ENCODE measurements around the gene ASCL2.

The ASCL2 gene

DNA sequence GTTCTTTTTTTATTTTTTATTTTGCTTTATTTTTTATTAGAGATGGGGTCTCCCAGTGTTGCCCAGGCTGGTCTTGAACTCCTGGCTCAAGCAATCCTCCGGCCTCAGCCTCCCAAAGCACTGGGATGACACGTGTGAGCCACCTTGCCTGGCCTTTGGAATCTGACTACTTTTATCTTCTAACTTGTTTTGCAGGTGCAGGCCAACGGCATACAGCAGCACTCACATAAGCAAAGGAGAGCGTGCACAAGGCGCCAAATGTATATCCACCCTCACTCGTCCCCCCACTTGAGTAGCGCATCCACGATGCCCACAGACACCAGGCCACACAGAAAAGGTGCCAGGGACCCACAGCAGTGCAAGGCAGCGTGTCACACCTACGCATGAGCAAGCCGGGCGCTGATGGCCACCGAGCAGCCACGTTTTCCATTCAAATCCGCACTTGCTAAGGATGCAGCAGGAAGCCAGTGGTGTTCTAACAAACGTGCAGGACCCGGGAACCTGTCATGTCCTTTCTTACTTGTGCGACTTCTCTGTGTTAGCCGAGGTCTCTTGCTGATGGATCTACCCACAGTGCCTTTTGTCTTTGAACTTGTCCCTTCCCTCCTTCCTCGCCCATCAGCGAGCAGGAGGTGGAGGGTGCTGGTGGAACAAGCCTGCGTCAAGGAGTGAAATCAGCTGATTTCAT lies 5.9 kb downstream of the ASCL2 start:
- TF ChIP-seq, protein P1, sequence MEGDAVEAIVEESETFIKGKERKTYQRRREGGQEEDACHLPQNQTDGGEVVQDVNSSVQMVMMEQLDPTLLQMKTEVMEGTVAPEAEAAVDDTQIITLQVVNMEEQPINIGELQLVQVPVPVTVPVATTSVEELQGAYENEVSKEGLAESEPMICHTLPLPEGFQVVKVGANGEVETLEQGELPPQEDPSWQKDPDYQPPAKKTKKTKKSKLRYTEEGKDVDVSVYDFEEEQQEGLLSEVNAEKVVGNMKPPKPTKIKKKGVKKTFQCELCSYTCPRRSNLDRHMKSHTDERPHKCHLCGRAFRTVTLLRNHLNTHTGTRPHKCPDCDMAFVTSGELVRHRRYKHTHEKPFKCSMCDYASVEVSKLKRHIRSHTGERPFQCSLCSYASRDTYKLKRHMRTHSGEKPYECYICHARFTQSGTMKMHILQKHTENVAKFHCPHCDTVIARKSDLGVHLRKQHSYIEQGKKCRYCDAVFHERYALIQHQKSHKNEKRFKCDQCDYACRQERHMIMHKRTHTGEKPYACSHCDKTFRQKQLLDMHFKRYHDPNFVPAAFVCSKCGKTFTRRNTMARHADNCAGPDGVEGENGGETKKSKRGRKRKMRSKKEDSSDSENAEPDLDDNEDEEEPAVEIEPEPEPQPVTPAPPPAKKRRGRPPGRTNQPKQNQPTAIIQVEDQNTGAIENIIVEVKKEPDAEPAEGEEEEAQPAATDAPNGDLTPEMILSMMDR (IDR thresholded peaks at IDR 0.05; ENCODE audit: unreplicated experiment in 3 of 3) = no peak
- Mint-ChIP-seq H3K4me1 (no peaks in the 10 kb centered on the region), H3K4me3 (no peak overlapping the region), H3K27me3 (ENCODE audit: low read depth) (peaks cover 52% of the 10 kb centered on the region), H3K36me3 (ENCODE audit: low read depth) (no peaks in the 10 kb centered on the region), H3K9me3 (no peaks in the 10 kb centered on the region), H3K27ac (no peak overlapping the region)

DNA sequence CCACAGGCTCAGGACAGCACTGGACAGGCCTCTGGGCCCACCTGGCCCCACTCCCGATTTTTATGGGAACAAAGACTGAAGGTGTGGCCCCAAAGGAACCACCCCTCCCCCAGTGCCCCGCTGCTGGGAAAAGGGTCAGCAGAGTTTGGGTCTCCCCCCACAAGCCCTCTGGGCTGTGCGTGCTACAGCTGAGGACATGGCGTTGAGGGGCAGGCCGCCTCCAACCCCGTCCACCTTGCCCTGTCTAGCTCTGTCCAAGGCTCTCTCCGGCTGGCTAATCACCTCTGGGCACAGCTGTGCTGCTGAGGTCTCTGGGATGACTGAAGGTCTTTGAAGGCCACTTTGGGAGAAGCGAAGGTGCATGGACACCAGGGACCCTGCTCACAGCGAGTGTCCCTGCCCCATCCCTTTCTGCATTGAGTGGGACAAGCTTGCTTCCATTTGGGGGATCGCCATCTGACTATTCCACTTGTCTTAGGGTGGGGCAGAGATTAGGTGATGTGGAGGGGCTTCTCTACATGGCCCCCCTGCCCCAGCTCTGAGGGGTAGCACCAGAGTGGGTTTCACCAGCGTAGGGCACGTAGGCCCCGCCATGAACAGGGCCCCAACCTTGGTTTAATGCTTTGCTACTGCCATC lies 6.5 kb downstream of the ASCL2 start:
- H3K36me3 Mint-ChIP-seq (ENCODE audit: low read depth) = no peaks in the 10 kb centered on the region
- no peak overlapping the region for H3K27ac Mint-ChIP-seq
- no peaks in the 10 kb centered on the region for H3K9me3 Mint-ChIP-seq
- peaks cover 56% of the 10 kb centered on the region for H3K27me3 Mint-ChIP-seq (ENCODE audit: low read depth)
- no peaks in the 10 kb centered on the region for H3K4me1 Mint-ChIP-seq
- H3K4me3 Mint-ChIP-seq = no peak overlapping the region
- TF ChIP-seq, protein P1 (IDR thresholded peaks at IDR 0.05; ENCODE audit: unreplicated experiment in 3 of 3) = no peak

DNA sequence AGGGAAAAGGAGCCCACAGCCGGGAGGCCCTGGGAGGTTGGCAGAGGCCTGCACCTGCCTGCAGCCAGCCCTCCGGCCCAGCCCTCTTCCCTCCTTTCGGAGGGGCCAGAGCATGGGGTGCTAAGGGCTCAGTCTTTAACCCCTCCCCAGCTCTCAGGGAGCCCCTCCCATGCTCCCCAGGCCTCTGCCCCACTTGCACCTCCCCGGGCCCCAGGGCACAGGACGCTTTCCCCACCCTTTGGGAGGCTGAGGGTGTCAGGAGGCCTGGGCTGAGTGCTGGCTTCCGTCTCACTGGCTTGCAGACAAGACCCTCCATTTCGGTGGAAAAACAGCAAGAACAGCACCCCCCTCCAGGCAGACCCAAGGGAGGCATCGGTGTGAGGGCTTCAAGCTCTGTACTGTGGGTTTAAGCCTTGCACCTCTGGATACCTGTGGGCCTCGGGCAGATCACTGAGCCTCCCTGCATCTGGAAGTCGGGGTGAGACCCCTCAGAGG lies 7.3 kb downstream of the ASCL2 start:
- TF ChIP-seq, protein P1 (IDR thresholded peaks at IDR 0.05; ENCODE audit: unreplicated experiment in 3 of 3) = no peak
- H3K9me3 Mint-ChIP-seq = no peaks in the 10 kb centered on the region

DNA sequence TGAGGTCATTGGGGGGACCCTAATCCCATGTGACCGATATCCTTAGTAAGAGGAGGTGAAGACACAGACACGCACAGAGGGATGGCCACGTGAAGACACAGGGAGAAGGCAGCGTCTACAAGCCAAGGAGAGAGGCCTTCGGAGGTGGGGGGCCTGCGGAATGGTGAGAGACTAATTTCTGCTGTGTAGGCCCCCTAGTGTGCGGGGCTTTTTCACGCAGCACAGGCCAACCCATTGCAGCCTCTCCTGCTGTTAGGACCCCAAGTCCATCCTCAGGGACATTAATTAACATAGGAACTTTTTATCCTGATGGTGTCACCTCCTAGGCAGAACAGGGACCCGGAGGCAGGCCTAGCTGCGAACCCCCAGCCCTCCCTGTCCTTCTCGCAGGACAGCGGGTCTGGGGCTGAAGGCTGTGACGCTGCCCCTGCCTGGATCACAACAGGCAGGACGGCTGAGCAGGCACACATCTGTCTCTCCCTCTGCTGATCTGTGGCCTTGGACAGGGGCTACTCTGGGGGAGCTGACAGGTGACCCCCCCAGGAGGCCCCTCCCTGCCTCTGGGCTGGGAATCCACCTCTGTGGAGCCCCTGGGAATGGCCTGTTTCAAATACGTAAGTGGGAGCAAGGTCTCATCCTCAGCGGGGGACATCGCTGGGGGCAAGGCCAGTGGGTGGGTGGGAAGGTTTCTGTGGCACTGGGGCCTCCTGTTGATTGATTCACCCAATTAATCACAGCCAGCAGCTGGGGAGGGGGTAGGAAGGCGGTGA lies 7.9 kb downstream of the ASCL2 start:
- no peaks in the 10 kb centered on the region for H3K9me3 Mint-ChIP-seq
- no peaks in the 10 kb centered on the region for H3K4me1 Mint-ChIP-seq
- H3K27ac Mint-ChIP-seq = no peak overlapping the region
- peaks cover 42% of the 10 kb centered on the region for H3K27me3 Mint-ChIP-seq (ENCODE audit: low read depth)
- H3K4me3 Mint-ChIP-seq = no peak overlapping the region
- TF ChIP-seq, protein P1 (IDR thresholded peaks at IDR 0.05; ENCODE audit: unreplicated experiment in 3 of 3) = no peak
- no peaks in the 10 kb centered on the region for H3K36me3 Mint-ChIP-seq (ENCODE audit: low read depth)

More for the DNA sequence above, 7.3 kb downstream of the ASCL2 start:
- Mint-ChIP-seq H3K4me1 (no peaks in the 10 kb centered on the region), H3K27me3 (ENCODE audit: low read depth) (peaks cover 49% of the 10 kb centered on the region), H3K4me3 (no peak overlapping the region), H3K27ac (no peak overlapping the region), H3K36me3 (ENCODE audit: low read depth) (no peaks in the 10 kb centered on the region)

DNA sequence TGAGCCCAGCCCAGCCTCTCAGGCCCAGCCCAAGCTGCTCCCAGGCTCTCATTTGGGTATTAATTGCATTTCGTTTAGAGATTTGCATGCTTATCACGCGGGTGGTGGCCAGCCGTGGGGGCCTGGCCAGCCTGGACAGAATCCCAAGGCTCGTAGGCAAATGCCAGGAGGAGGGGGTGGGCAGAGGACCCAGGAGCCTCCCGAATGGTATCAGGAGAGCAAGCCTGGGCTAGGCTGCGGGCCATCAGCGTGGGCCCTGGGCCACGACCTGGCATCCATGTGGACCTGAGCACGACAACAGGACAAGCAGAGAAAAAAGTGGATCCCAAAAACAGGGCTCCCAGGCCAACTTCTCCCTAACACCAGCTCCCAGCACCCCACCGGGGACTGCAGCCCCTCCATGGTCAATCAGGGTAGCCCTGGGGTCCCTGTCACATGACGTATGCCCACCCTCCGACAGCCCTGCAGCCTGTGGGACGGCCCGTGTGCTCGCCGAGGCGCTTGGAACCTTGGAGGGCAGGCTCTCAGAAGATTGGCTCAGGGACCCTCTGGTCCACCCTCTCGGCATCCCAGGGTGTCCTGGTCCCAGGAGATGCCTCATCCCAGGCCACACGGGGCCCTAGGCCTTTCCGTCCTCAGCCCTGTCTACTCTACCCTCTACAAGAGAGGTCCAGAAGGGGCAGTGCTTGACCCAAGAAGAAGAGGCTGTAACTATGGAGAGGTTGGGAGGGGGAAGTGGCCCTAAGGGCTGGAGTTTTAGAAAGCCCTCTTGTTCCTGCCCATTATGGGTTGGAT lies 8.8 kb downstream of the ASCL2 start:
- H3K4me3 Mint-ChIP-seq = no peak overlapping the region

More for the DNA sequence above, 8.8 kb downstream of the ASCL2 start:
- TF ChIP-seq, protein P1 (IDR thresholded peaks at IDR 0.05; ENCODE audit: unreplicated experiment in 3 of 3) = no peak
- peaks cover 34% of the 10 kb centered on the region for H3K27me3 Mint-ChIP-seq (ENCODE audit: low read depth)
- H3K27ac Mint-ChIP-seq = no peak overlapping the region
- no peaks in the 10 kb centered on the region for H3K4me1 Mint-ChIP-seq
- H3K36me3 Mint-ChIP-seq (ENCODE audit: low read depth) = no peaks in the 10 kb centered on the region
- H3K9me3 Mint-ChIP-seq = no peaks in the 10 kb centered on the region
